ENCODE results near the gene HOXA3. TPM values are rescaled to one million over a fixed set of nuclear protein-coding genes. Genes with fewer than 3 reads are reported as not detected.

The HOXA3 gene
- total RNA-seq, 3 donors from 2014 or later = 4.5 to 6.4 (median 4.6) TPM

GRCh38 chr7:27108390-27109127 lies 43.8 kb downstream of the HOXA3 start:
- intact Hi-C loops (cut with DNase I; ENCODE audit: low total_unique reads) = no loop called here
- peak overlapping the region; percentile 98 to 100 for H3K27ac ChIP-seq
- H3K27me3 ChIP-seq = no peaks in the 10 kb centered on the region
- TF ChIP-seq, protein P1, sequence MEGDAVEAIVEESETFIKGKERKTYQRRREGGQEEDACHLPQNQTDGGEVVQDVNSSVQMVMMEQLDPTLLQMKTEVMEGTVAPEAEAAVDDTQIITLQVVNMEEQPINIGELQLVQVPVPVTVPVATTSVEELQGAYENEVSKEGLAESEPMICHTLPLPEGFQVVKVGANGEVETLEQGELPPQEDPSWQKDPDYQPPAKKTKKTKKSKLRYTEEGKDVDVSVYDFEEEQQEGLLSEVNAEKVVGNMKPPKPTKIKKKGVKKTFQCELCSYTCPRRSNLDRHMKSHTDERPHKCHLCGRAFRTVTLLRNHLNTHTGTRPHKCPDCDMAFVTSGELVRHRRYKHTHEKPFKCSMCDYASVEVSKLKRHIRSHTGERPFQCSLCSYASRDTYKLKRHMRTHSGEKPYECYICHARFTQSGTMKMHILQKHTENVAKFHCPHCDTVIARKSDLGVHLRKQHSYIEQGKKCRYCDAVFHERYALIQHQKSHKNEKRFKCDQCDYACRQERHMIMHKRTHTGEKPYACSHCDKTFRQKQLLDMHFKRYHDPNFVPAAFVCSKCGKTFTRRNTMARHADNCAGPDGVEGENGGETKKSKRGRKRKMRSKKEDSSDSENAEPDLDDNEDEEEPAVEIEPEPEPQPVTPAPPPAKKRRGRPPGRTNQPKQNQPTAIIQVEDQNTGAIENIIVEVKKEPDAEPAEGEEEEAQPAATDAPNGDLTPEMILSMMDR (IDR thresholded peaks at IDR 0.05) = no peak
- TF ChIP-seq POLR2A (IDR thresholded peaks at IDR 0.05) = peak; percentile 35
- peak; percentile 17 to 83 (median 48) for TF ChIP-seq POLR2AphosphoS5 (IDR thresholded peaks at IDR 0.05)
- peak overlapping the region; percentile 33 to 83 (median 67) for H3K4me3 ChIP-seq
- no peak for DNase-seq (ENCODE audit: low spot score in 2 of 2)
- H3K9me3 ChIP-seq = no peaks in the 10 kb centered on the region
- no peaks in the 10 kb centered on the region for H3K36me3 ChIP-seq
- no peaks in the 10 kb centered on the region for H3K4me1 ChIP-seq

GRCh38 chr7:27107391-27108381 lies 44.7 kb downstream of the HOXA3 start:
- Histone ChIP-seq H3K4me3 (peak overlapping the region; percentile 33 to 83 (median 67)), H3K27ac (peak overlapping the region; percentile 98 to 100), H3K27me3 (no peaks in the 10 kb centered on the region), H3K4me1 (no peaks in the 10 kb centered on the region), H3K36me3 (no peaks in the 10 kb centered on the region), H3K9me3 (no peaks in the 10 kb centered on the region)
- TF ChIP-seq, protein P1 (IDR thresholded peaks at IDR 0.05) = no peak
- no peak for TF ChIP-seq POLR2AphosphoS5 (IDR thresholded peaks at IDR 0.05)
- no peak for TF ChIP-seq POLR2A (IDR thresholded peaks at IDR 0.05)
- DNase-seq (ENCODE audit: low spot score in 2 of 2) = no peak
- intact Hi-C loops (cut with DNase I; ENCODE audit: low total_unique reads) = no loop called here

DNA sequence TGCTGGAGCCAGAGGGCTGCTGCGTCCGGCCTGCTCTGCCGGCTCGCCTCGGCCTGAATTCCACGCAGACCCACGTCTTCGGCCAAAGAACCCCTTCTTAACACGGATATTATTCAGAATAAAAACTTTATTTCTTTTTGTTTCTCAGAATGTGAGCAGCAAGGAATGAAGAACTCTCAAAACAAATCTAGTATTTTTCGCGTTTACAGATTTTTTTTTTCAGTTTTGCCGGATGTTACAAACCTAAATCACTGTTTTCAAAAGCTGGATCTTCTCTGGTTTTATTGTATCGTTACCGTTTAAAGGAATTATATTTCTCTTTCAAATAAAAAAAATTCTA lies 45.5 kb downstream of the HOXA3 start:
- Histone ChIP-seq H3K27ac (peak overlapping the region; percentile 94 to 98), H3K4me3 (peak overlapping the region; percentile 37 to 83 (median 64)), H3K9me3 (no peaks in the 10 kb centered on the region), H3K4me1 (no peaks in the 10 kb centered on the region), H3K27me3 (no peaks in the 10 kb centered on the region), H3K36me3 (no peaks in the 10 kb centered on the region)
- DNase-seq (ENCODE audit: low spot score in 2 of 2) = no peak
- TF ChIP-seq POLR2AphosphoS5 (IDR thresholded peaks at IDR 0.05) (no peak), POLR2A (IDR thresholded peaks at IDR 0.05) (no peak)
- TF ChIP-seq, protein P1 (IDR thresholded peaks at IDR 0.05) = no peak
- intact Hi-C loops (cut with DNase I; ENCODE audit: low total_unique reads) = no loop called here

DNA sequence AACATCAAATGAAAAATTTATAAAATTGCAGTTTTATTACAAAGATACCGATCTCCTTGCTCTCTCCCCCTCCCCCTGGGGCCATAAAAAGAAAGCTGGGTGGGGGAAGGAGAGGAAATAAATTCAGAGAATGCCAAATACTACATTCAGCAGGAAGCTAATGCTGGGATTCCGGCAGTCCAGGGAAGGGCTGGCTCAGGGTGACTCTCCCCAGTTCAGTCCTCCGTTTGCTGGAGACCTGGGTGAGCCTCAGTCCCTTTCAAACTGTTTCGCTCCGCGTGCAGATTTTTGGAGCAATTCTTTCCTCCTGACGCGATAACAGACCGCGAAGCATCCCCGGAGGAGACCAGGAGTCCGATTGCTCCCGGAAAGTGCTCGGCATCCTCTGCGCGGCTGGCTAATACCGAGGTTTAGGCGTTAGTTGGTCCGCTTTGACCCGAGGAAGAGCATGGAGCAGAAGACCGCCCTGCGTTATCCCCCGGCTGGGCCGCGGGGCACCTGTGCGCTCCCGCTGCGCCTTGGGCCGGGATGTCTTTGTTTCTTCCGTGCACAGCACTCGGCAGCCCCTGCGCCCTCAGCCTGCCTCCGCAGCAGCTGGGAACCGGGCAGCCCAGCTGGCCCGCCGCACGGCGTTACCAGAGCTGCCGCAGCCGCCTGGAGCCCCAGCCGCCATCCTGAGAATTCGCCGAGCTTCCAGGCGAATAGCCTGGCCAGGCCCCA lies 46.0 kb downstream of the HOXA3 start:
- no peaks in the 10 kb centered on the region for H3K36me3 ChIP-seq
- H3K27ac ChIP-seq = peak overlapping the region; percentile 94 to 98
- TF ChIP-seq POLR2AphosphoS5 (IDR thresholded peaks at IDR 0.05) (peak in 1 of 3 donors; percentile 28), POLR2A (IDR thresholded peaks at IDR 0.05) (no peak)
- TF ChIP-seq, protein P1 (IDR thresholded peaks at IDR 0.05) = no peak
- H3K4me1 ChIP-seq = no peaks in the 10 kb centered on the region
- intact Hi-C loops (cut with DNase I; ENCODE audit: low total_unique reads) = no loop called here
- no peaks in the 10 kb centered on the region for H3K9me3 ChIP-seq
- DNase-seq (ENCODE audit: low spot score in 2 of 2) = no peak
- no peaks in the 10 kb centered on the region for H3K27me3 ChIP-seq
- peak overlapping the region; percentile 37 to 83 (median 64) for H3K4me3 ChIP-seq

Data from breast epithelium (tissue), 4 donors.